ENCODE data around the gene ICE2.
"Not testable (repeated sequence)": the region's sequence is repeated elsewhere in the genome, so short reads cannot be mapped to it uniquely, and the experiment has no call there.

ICE2 gene

DNA sequence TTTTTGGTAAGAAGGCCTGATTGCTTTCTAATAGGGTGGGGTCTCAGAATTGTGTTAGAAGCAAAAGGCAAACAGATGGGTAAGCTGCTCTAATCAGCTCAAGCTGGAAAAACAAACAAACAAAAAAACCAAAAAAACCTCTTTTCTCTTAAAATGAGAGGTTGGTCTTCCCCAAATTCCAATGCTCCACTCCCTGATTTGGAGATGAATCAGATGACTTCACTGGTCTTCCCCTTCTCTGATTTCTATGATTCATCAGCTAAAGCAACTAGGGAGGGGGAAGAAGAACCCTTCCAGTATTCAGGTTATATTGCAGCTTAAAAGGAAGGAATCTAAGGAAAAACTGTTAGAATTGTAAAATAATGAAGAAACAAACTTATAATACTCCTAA lies 71.5 kb downstream of the ICE2 start:
- no peak for DNase-seq

- DNase-seq, result no peak
Observed at GRCh38 chr15:60406513-60407414, 72.2 kb downstream of the ICE2 start.

DNA sequence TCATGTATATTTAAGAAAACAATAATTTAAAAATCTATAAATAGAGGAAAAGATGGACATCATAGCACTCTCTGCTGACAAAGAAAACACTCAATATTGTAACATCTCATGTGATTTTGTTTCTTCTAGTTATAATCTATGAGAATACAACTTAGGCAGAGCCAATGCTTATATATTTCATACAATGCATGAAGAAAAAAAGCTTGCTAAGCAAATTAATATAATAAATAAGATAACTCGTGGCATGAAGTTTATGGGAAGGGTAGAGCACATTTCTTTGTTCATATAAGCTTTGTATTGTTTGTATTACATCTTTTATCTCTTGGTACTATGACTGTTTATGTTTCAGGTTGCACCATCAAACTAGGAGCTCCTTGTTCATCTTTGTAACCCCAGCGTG lies 73.5 kb downstream of the ICE2 start:
- DNase-seq, result no peak

DNA sequence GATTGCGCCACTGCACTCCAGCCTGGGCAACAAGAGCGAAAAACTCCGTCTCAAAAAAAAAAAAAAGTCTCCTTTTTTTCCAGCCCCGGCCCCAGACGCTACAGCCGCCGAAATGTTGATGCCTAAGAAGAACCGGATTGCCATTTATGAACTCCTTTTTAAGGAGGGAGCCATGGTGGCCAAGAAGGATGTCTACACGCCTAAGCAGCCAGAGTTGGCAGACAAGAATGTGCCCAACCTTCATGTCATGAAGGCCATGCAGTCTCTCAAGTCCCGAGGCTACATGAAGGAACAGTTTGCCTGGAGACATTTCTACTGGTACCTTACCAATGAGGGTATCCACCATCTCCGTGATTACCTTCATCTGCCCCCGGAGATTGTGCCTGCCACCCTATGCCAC lies 74.6 kb downstream of the ICE2 start:
- DNase-seq, result not testable (repeated sequence)

DNA sequence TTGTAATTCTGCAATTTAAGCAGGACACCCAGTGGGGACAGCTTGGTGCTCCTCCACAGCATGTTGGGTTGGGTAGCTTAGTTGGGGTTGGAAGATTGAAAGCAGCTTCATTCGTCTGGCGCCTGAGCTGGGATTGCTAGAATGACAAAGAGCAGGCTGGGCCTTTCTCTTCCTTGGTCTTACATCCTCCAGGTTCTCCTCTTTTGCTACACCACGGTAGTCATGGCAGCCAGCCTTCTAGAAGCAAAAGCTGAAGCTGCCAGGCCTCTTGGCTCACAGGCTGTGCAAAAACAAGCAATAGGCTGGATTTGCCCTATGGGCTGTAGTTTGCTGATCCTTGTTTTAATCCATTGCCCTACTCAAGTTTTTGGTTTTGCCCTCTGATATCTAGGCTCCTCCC lies 78.0 kb downstream of the ICE2 start:
- no peak for DNase-seq

DNA sequence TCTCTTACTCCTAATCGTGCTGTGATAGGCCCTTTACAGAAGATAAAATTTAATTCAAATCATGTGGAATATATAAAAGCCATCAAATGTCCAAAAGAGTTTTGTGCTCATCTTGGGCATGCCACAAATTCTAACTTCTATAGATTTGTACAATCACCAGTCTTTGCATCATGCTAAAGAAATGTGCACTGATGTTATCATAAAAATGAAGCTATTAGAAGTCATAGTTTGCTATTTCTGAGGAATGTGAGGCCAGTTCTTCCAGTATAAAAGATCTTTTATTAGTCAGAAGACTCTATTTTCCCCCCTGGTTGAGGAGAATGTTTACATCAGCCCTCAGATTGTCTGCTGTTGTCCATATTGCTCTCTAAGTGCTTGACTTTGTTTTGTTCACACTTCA lies 79.0 kb downstream of the ICE2 start:
- DNase-seq, result no peak

DNA sequence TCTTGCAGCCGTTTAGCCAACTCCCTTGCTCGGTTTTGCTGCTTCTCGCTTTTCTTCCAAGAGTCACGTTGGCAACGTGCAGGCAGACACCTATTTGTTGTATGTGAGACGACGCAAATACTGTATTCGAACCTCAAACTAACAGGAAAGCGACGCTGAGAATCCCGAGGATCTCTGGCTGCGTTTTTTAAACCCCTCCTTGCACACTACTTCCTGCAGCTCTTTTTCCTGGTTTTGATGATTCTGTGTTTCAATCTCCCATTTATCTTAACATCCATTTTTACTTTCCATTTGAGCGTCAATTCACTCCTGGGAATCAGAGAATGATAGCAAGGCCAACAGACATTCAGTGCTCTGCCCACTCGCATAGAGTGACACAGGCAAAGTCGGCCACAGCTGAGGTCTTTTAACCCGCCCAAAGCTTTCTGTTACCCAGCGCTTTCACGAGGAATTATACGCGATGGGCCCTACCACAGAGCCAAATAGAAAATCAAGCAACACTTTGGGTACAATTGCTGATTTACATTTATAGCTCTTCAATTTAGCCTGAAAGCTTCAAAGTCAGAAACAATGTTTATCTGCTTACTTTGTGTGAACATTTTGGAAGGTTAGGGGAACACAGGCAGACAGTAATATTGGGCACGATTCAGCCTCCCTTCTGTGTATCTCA lies 79.6 kb downstream of the ICE2 start:
- DNase-seq, result no peak

GRCh38 chr15:60397772-60398445 lies 81.0 kb downstream of the ICE2 start, which contains the start of gene ANXA2:
TSS of gene ANXA2 (minus strand) at chr15:60397986. CDS start at chr15:60386075, 11,911 bp downstream.
- DNase-seq, result peak; percentile 80

DNA sequence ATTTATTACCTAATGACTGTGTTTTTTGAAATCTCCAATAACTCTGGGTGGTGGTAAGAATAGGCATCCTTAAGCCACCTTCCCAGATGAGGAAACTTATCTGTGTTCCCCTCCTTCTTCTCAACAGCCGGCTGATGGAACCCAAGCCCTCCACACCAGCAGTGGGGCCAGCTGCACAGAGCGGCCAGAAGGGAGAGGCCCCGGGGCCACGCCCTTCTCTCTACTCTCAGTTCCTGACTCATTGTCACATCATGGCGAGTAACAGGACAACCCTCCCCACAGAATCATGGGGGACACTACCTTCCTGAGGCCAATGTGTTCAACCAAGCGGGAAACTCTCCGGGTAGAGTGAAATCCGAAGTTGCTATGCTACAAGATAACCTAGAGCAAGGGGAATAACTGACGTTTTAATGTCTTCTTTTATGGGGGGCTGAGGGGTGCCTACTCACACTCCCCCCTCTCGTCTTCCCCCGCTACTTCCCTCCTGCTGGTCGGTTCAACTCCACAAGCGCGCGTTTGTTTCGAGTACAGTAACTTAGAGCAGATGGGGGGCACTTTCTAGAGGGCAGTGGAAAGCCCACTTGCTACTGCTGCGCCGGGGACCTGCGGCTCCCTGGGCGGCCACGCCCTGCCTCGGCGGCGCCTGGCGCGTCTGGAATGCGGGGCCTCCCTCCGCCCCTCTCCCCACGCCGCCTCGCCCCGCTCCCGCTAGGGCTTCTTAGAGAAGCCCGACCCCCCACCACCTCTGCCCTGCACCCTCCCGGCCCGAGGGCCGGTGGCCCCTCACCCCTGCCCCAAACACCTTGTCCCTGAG lies 81.8 kb downstream of the ICE2 start:
- DNase-seq, result peak; percentile 23

GRCh38 chr15:60396560-60396957 lies 82.4 kb downstream of the ICE2 start:
- no peak for DNase-seq

GRCh38 chr15:60396100-60396499 lies 82.8 kb downstream of the ICE2 start:
- DNase-seq, result no peak

GRCh38 chr15:60395276-60396011 lies 83.5 kb downstream of the ICE2 start:
- no peak for DNase-seq

DNA sequence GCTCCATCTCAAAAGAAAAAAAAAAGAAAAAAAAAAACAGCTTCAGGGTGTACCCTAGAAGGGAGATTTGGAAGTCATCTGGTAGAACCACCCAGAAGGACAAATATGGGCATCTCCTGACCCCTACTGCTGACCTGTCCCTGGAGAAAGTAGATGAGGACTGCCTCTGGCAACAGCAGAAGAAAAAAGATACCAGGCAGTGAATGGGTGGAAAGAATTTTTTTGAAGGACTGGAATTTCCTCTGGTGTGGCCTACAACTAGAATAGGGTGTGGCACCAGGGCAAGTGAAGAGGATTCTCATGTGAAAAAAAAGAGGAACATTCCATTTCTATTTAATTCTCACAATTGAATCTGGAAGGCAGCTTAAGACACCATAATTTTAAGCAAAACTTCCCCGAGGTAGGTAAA lies 84.2 kb downstream of the ICE2 start:
- no peak for DNase-seq

DNA sequence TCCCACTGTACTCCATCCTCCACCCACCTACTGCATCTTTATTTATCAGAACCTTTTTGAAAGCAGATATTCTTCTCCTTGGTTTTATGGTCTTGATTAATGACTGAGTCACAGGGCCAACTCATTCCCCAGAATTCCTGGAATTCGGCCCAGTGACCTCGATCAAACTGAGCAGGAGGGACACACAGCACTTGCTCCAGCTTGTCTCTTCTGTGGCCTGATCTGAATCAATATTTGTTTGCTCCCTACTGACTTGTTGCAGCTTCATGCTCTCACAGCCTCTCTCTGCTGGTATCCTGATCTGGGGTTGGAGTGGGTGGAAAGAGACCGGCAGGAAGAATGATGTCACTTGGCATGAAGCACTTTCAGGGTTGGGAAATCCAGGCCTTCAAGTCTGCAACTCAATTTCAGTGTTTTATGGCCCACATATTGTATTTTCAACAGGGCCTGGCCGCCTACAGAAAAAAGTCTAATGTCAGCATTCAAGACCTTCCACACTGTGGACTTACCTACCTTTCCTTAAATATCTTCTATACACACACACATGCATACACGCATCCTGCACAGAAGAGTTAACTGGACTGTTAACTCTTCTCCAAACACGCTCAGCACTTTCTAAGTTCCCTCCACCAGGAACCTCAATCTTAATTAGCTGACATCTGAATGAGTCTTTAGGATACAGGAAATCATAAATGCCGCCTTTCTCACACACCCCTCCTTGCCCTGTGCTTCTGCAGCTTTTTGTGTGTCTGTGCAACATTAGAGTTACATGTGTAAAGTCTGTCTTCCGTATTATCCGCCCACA lies 85.8 kb downstream of the ICE2 start:
- no peak for DNase-seq

- DNase-seq, result no peak
Observed at GRCh38 chr15:60392601-60392985, 86.3 kb downstream of the ICE2 start.

DNA sequence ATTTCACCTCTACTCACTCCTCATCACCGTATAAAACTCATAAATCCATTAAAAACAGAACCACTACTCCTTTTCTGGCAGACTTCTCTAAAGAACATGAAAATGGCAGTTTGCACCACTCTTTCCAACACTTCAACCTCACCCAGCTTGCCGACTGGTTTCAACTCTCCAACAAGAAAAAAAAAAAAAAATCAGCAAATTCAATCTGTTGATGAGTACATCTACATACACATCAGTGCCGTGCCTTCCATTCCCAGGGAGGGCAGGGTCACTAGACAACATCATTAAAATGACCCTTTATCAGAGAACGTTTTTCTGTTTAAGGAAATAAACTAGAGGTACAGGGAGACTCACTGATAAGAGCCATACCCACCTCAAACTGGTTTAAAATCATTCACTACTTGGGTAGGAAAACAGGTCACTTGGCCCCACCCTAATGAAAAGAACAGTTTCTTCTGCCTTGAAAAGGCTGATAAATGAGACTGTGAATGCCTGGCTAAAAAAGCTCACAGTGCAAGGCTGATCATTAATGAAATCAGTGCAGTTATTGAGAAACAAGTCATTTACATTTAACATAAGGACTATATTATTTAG lies 87.1 kb downstream of the ICE2 start:
- DNase-seq, result no peak

DNA sequence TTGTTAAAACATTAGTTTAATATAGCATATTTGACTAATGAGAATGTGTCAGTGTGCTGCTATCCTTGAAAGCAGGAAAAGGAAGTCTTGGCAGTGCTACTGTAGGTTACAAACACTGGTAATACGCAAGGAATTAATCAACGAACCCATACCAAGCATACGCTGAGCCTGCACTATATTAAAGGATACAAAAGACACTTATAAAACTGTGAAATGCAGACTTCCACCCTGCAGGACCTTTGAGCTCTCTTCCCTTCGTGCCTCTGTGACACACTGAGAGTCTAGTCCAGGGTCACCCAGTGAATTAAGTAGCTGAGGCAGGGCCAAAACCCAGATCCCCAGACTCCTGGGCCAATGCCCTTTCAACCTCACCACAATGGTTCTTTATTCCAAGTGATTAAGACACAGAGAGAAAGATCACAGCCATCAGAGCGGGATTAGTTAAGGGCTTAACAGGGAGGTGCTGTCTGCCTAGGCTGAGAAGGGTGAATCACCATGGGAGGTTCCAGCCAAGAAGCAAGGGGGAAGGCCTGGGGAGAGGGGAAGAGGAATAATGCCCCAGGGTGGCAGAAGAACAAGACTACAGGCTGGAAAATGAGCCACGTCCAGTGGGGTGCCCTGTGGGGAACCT lies 88.0 kb downstream of the ICE2 start:
- DNase-seq, result no peak

- DNase-seq, result no peak
Observed at GRCh38 chr15:60390231-60390630, 88.7 kb downstream of the ICE2 start.

DNA sequence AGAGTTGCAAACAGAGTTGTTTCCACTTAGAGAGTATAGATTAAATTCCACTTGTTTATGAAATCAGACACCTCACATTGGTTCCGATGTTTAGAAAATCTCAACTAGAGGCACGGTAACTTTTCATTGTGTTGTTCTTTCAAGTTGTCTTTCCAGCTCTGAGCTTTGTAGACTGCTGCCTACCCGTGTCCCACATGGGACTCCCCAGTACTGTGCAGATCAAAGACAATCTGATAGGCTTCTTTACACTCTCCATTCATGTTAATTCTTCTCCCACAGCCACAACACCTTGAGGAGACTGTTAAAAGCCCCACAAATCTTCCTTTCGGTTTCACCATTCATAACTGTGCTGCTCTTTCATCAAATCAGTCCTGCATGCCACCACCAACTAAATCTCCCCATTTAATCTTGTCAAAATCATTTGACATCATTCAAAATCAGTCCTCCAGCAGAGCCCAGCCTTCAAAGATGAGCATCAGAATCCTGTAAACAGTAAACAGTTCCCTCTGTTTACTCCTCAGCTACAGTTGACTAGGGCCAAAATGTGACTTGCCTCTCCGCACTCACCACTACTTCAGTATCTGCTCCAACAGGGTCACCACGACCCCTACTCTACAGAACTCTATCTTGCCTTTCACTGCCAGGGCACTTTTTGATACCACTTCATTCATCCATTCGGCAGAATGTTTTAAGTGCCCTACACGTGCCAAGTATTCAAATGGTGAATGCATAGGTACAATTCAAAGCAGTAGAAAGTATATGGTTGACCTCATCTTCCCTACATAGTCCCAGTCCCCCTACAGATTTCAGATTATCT lies 89.5 kb downstream of the ICE2 start:
- no peak for DNase-seq
